Measurements from ENCODE around the gene KRT37. TPM values are rescaled to one million over a fixed set of nuclear protein-coding genes. Genes with fewer than 3 reads are reported as not detected.

Gene KRT37
- total and polyA plus RNA-seq, 3 donors from 2014 or later: not detected

DNA sequence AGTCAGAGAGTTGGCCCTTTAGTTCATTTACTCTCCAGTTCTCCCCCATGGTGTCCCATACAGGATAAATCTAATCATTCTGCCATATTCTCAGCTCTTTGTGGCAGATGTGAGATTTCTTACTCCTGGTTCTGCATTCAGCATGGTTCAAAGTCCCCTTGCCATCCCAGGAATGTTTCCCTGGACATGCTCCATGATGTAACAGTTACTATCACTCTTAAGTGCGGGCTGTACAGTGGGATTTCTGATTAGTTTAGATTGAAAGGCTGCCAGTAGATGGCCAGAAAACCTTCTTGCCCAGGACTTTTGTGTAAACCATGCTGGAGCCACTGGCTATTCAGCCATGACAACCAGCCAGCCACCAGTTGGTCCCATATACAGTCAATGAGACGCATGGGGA, 10.4 kb downstream of the KRT37 start:
- Histone ChIP-seq H3K27ac (no peak overlapping the region), H3K27me3 (no peaks in the 10 kb centered on the region), H3K4me1 (peaks cover 24% of the 10 kb centered on the region), H3K36me3 (ENCODE audit: low read depth, missing control alignments) (no peaks in the 10 kb centered on the region), H3K4me3 (no peak overlapping the region), H3K9me3 (no peaks in the 10 kb centered on the region)
- intact Hi-C loops (cut with DNase I; ENCODE audit: low total_unique reads): no loop called here
- DNase-seq: no peak
- WGBS, 2 donors: 60 to 79% methylated on average over 1 to 2 of the region's 2 CpGs
- TF ChIP-seq, protein P1, sequence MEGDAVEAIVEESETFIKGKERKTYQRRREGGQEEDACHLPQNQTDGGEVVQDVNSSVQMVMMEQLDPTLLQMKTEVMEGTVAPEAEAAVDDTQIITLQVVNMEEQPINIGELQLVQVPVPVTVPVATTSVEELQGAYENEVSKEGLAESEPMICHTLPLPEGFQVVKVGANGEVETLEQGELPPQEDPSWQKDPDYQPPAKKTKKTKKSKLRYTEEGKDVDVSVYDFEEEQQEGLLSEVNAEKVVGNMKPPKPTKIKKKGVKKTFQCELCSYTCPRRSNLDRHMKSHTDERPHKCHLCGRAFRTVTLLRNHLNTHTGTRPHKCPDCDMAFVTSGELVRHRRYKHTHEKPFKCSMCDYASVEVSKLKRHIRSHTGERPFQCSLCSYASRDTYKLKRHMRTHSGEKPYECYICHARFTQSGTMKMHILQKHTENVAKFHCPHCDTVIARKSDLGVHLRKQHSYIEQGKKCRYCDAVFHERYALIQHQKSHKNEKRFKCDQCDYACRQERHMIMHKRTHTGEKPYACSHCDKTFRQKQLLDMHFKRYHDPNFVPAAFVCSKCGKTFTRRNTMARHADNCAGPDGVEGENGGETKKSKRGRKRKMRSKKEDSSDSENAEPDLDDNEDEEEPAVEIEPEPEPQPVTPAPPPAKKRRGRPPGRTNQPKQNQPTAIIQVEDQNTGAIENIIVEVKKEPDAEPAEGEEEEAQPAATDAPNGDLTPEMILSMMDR (IDR thresholded peaks at IDR 0.05): no peak
- TF ChIP-seq POLR2A (IDR thresholded peaks at IDR 0.05): no peak

DNA sequence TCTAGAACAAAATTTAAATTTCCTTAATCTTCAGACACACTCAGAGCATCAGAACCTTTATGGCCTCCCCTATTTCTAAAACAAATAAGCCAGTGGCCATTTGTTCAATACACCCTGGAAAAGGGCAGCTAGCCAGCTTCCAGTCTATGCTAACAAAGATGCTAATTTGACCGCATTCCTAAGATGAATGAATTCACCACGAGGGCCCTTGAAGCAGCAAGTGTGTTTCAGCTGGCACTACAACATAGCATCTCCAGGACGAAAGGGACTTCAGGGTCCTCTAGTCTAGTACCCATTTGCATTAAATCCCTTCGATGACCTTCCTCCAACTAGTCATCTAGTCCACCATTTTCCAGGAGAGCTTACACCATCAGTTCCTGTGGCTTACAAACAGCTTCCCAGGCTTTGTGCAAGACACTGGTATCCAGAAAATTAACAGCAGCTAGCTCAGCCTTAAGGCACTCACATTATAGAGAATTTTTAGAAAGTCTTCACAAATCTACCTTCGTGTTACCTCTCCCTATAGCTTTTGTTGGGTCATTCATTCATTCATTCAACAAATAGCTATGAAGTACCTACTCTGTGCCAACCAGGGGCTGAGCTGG, 10.9 kb downstream of the KRT37 start:
- no peak overlapping the region for H3K27ac ChIP-seq
- no peaks in the 10 kb centered on the region for H3K27me3 ChIP-seq
- no peak for TF ChIP-seq POLR2A (IDR thresholded peaks at IDR 0.05)
- TF ChIP-seq, protein P1 (IDR thresholded peaks at IDR 0.05): no peak
- H3K4me1 ChIP-seq: peaks cover 24% of the 10 kb centered on the region
- H3K4me3 ChIP-seq: no peak overlapping the region
- no peaks in the 10 kb centered on the region for H3K9me3 ChIP-seq
- no peak for DNase-seq
- intact Hi-C loops (cut with DNase I; ENCODE audit: low total_unique reads): no loop called here
- WGBS, 2 donors: 76 to 81% methylated on average over 5 of the region's 5 CpGs
- no peaks in the 10 kb centered on the region for H3K36me3 ChIP-seq (ENCODE audit: low read depth, missing control alignments)

DNA sequence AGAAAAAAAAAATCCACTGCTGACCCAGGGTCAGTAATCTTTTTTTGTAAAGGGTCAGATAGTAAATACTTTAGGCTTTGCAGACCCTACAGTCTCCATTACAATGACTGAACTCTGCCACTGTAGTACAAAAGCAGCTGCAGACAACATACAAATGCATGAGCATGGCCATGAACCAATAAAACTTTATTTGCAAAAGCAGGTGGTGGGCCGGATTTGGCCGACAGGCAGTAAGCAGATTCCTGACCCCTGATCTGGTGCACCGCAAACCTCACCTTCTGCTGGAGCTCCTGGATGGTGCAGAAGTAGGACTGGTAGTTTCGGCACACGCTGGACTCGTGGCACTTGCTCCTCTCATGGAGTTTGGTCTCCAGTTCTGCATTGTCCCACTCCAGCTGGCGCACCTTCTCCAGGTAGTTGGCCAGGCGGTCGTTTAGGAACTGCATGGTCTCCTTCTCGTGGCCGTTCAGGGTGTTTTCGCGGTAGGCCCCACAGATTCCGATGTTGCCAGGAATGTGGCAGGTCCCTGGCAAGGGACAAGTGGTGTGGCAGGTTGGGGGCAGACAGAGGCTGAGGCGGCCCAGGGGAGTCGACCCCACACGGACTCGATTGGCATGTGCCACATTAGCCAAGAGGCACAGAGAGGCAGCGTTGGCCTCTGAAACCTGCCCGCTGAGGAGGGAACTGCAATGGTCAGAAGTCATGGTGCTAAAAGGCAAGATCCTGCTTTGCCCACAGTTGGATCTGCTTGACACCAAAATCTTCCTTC, 13.1 kb downstream of the KRT37 start:
- Histone ChIP-seq H3K9me3 (no peaks in the 10 kb centered on the region), H3K4me1 (peaks cover 13% of the 10 kb centered on the region), H3K4me3 (no peak overlapping the region), H3K36me3 (ENCODE audit: low read depth, missing control alignments) (no peaks in the 10 kb centered on the region), H3K27me3 (no peaks in the 10 kb centered on the region), H3K27ac (no peak overlapping the region)
- intact Hi-C loops (cut with DNase I; ENCODE audit: low total_unique reads): no loop called here
- 85 to 93% methylated on average over 13 to 20 of the region's 20 CpGs for WGBS, 2 donors
- TF ChIP-seq, protein P1 (IDR thresholded peaks at IDR 0.05): no peak
- TF ChIP-seq POLR2A (IDR thresholded peaks at IDR 0.05): no peak
- DNase-seq: no peak

DNA sequence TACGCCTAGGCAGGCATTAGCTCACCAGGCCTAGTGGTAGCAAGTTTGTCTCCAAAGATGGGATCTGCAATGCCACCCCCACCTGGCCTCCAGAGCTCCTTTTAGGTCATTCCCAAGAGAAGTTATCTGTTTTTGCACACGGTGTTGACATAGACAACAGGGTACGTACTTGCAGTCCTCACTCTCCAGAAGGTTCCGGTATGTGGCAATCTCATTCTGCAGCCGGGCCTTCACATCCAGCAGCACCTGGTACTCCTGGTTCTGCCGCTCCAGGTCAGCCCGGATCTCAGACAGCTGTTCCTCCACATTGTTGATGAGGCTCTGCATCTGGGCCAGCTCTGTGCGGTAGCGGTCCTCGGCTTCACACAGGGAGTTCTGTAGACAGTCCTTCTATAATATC, 17.2 kb downstream of the KRT37 start:
- intact Hi-C loops (cut with DNase I; ENCODE audit: low total_unique reads): no loop called here
- Histone ChIP-seq H3K27ac (no peak overlapping the region), H3K27me3 (no peaks in the 10 kb centered on the region), H3K4me3 (no peak overlapping the region), H3K9me3 (no peaks in the 10 kb centered on the region), H3K4me1 (no peaks in the 10 kb centered on the region), H3K36me3 (ENCODE audit: low read depth, missing control alignments) (no peaks in the 10 kb centered on the region)
- TF ChIP-seq, protein P1 (IDR thresholded peaks at IDR 0.05): no peak
- TF ChIP-seq POLR2A (IDR thresholded peaks at IDR 0.05): no peak
- no peak for DNase-seq
- 90 to 94% methylated on average over 10 of the region's 10 CpGs for WGBS, 2 donors

Measured in testis (tissue), 3 donors.